ENCODE results near the gene UBALD1. TPM values are rescaled to one million over a fixed set of nuclear protein-coding genes. Genes with fewer than 3 reads are reported as not detected.

The UBALD1 gene
- total and polyA plus RNA-seq, 7 donors = 13.6 to 47.5 (median 32.9) TPM

GRCh38 chr16:4601036-4601863 lies 13.4 kb downstream of the UBALD1 start:
- ATAC-seq (peak in 3 of 4 donors; percentile 10 to 18 (median 13)), DNase-seq (peak in 1 of 2 donors; percentile 72)
- no peaks in the 10 kb centered on the region for H3K9me3 ChIP-seq
- no peak overlapping the region for H3K4me3 ChIP-seq
- H3K4me1 ChIP-seq = peaks cover 5% of the 10 kb centered on the region
- peaks cover 0 to 31% (median 8%) of the 10 kb centered on the region in 3 donors for H3K27me3 ChIP-seq (ENCODE audit: insufficient read depth in 3 of 3, low read length in 2 of 3)
- intact Hi-C loops (cut with DNase I) = no loop called here
- WGBS, 3 donors = 15 to 18% (median 15%) methylated on average over 18 of the region's 18 CpGs
- no peak overlapping the region for H3K27ac ChIP-seq
- TF ChIP-seq CTCF (IDR thresholded peaks at IDR 0.05) = no peak
- no peaks in the 10 kb centered on the region for H3K36me3 ChIP-seq (ENCODE audit: insufficient read depth in 1 of 2, low read depth in 1 of 2)

DNA sequence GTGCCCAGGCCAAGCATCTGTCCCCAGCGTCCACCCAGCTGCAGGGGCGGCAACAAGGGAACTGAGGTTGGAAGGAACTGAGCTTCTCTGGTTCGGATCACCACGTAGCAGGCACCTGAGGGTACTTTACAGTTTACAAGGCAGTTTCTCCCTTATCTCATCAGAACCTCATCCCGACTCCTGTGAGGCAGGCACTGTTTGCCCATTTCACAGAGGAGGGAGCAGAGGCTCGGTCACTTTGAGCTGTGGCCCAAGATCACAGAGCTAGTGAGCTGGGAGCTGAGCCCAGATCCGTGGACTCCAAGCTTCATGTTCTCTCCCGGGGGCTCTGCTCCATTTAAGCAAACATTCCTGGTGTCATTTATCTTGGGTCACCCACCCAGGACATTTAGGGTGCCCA lies 15.1 kb downstream of the UBALD1 start:
- ATAC-seq = no peak
- no peak for DNase-seq
- no peak overlapping the region for H3K27ac ChIP-seq
- peaks cover 0 to 34% (median 8%) of the 10 kb centered on the region in 3 donors for H3K27me3 ChIP-seq (ENCODE audit: insufficient read depth in 3 of 3, low read length in 2 of 3)
- no peak for TF ChIP-seq CTCF (IDR thresholded peaks at IDR 0.05)
- peaks cover 5% of the 10 kb centered on the region for H3K4me1 ChIP-seq
- no peak overlapping the region for H3K4me3 ChIP-seq
- H3K9me3 ChIP-seq = no peaks in the 10 kb centered on the region
- intact Hi-C loops (cut with DNase I) = no loop called here
- 66 to 76% (median 67%) methylated on average over 8 of the region's 8 CpGs for WGBS, 3 donors
- H3K36me3 ChIP-seq (ENCODE audit: insufficient read depth in 1 of 2, low read depth in 1 of 2) = no peaks in the 10 kb centered on the region

- intact Hi-C loops (cut with DNase I) = no loop called here
- Histone ChIP-seq H3K36me3 (ENCODE audit: insufficient read depth in 1 of 2, low read depth in 1 of 2) (no peaks in the 10 kb centered on the region), H3K4me3 (no peak overlapping the region), H3K9me3 (no peaks in the 10 kb centered on the region), H3K27me3 (ENCODE audit: insufficient read depth in 3 of 3, low read length in 2 of 3) (peaks cover 0 to 34% (median 8%) of the 10 kb centered on the region in 3 donors), H3K4me1 (peaks cover 5% of the 10 kb centered on the region), H3K27ac (no peak overlapping the region)
- DNase-seq (no peak), ATAC-seq (no peak)
- 78 to 83% (median 79%) methylated on average over 10 of the region's 10 CpGs for WGBS, 3 donors
- no peak for TF ChIP-seq CTCF (IDR thresholded peaks at IDR 0.05)
Observed at GRCh38 chr16:4599037-4599436, 15.7 kb downstream of the UBALD1 start.

DNA sequence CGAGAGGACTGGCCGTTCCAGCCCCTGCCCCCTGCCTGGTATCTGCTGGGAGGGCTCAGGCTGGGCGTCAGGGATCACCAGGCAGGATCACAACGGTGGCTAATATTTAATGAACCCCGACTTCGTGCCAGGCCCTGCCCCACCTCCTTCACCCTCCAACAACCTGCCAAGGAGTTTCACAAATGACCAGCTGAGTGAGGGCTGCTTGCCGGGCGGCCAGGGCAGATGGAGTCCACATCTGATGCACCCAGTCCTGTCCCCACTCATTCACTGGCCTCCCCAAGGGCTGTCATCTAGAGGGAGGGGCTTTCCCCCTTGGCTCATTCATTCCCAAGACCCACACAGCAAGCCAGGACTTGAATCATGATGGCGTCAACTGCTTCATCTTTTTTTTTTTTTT lies 17.5 kb downstream of the UBALD1 start:
- no peak for ATAC-seq
- no peak for TF ChIP-seq CTCF (IDR thresholded peaks at IDR 0.05)
- Histone ChIP-seq H3K36me3 (ENCODE audit: insufficient read depth in 1 of 2, low read depth in 1 of 2) (no peaks in the 10 kb centered on the region), H3K4me1 (peaks cover 5% of the 10 kb centered on the region), H3K4me3 (no peak overlapping the region), H3K27me3 (ENCODE audit: insufficient read depth in 3 of 3, low read length in 2 of 3) (peaks cover 0 to 29% (median 5%) of the 10 kb centered on the region in 3 donors), H3K9me3 (no peaks in the 10 kb centered on the region), H3K27ac (no peak overlapping the region)
- intact Hi-C loops (cut with DNase I) = no loop called here
- no peak for DNase-seq
- WGBS, 3 donors = 33 to 37% (median 34%) methylated on average over 9 of the region's 9 CpGs
